Spleen (tissue), 11 donors: ENCODE data around the gene CAPG. TPM values are rescaled to one million over a fixed set of nuclear protein-coding genes. Genes with fewer than 3 reads are reported as not detected.

ENCODE experiments used
- DNase-seq: peaks from one replicate; pipeline ENCODE4 v3.0.0-alpha.2; 2020
- H3K27ac ChIP-seq, 8 donors: fragments of 200-600 bp; sonication (generic) in 7 of 8; 1 replicate in 4 of 8; 2 replicates in 4 of 8; pipeline versions ENCODE4 v1.5.0 to v1.8.0; 2016 to 2021; ENCODE audit warnings: inconsistent platforms in 4 of 8, mild to moderate bottlenecking in 4 of 8, moderate library complexity in 1 of 8
- H3K27me3 ChIP-seq, 7 donors: fragments of 200-600 bp; sonication (generic) in 6 of 7; replicated peaks in 1 of 7; 1 replicate in 4 of 7; 2 replicates in 3 of 7; pipeline versions ENCODE4 v1.5.0 to v1.8.0; 2016 to 2021; ENCODE audit warnings: inconsistent platforms in 3 of 7, mild to moderate bottlenecking in 1 of 7
- H3K36me3 ChIP-seq, 6 donors: fragments of 200-600 bp; sonication (generic) in 5 of 6; 1 replicate in 4 of 6; 2 replicates in 2 of 6; pipeline versions ENCODE4 v1.5.0 to v1.8.0; 2016 to 2021; ENCODE audit warnings: inconsistent platforms in 2 of 6
- H3K4me1 ChIP-seq, 6 donors: fragments of 200-600 bp; sonication (generic) in 5 of 6; 1 replicate in 3 of 6; 2 replicates in 3 of 6; pipeline versions ENCODE4 v1.5.0 to v1.8.0; 2016 to 2021; ENCODE audit warnings: inconsistent platforms in 3 of 6
- H3K4me3 ChIP-seq, 8 donors: fragments of 200-600 bp; sonication (generic) in 7 of 8; 1 replicate in 4 of 8; 2 replicates in 4 of 8; pipeline versions ENCODE4 v1.5.0 to v1.8.0; 2016 to 2021; ENCODE audit warnings: inconsistent platforms in 4 of 8, mild to moderate bottlenecking in 4 of 8, moderate library complexity in 2 of 8
- H3K9me3 ChIP-seq, 8 donors: fragments of 200-600 bp; sonication (generic) in 7 of 8; 1 replicate in 4 of 8; 2 replicates in 4 of 8; pipeline versions ENCODE4 v1.5.0 to v1.8.0; 2016 to 2021; ENCODE audit warnings: inconsistent platforms in 4 of 8
- CTCF ChIP-seq, 11 experiments: fragments of 200-600 bp in 7 of 11; fragments of 450-650 bp in 4 of 11; sonication (generic) in 4 of 11; IDR thresholded peaks in 8 of 11; conservative IDR thresholded peaks in 3 of 11; 1 replicate in 7 of 11; 2 replicates in 4 of 11; pipeline versions ENCODE4 v1.4.0 to v1.8.0; 2016 to 2021; ENCODE audit warnings: antibody characterized with exemption in 11 of 11, inconsistent platforms in 4 of 11, mild to moderate bottlenecking in 1 of 11
- POLR2A ChIP-seq, 3 donors: fragments of 450-650 bp; IDR thresholded peaks; one replicate each; pipeline ENCODE4 v1.5.1; 2017; ENCODE audit warnings: antibody characterized with exemption in 3 of 3, mild to moderate bottlenecking in 1 of 3
- POLR2AphosphoS5 ChIP-seq, 3 donors: sonication (generic); formaldehyde crosslinking; IDR thresholded peaks; one replicate each; pipeline ENCODE4 v1.5.1; 2017; ENCODE audit warnings: antibody characterized with exemption in 3 of 3
- WGBS, 5 donors: extraction: QIAGEN DNeasy Blood & Tissue Kit in 3 of 5; methylation state at CpG; one replicate each; pipeline versions ENCODE4 v1.1.5 to v1.1.7; 2013 to 2018; 5-methylcytosine and 5-hydroxymethylcytosine counted together
- intact Hi-C: fragments of 100-400 bp; cut with DNase I; formaldehyde crosslinking; loops from one replicate; pipeline ENCODE4 v1.15.0; 2023; ENCODE audit warnings: low total_unique reads
- polyA plus RNA-seq, 3 donors: library from polyadenylated mRNA; stranded (reverse); fragments of 200-250 nt; gene quantifications; one replicate each; pipeline ENCODE4 v1.2.1, GENCODE V29; 2013
- small RNA-seq, 4 donors: library from RNA; depleted of rRNA; stranded (forward); fragments of <200 nt; gene quantifications; one replicate each; pipeline ENCODE3, GENCODE V24; 2016
- total RNA-seq, 7 donors: library from RNA; depleted of rRNA in 3 of 7; stranded (reverse); fragments of >200 nt in 3 of 7; fragmentation: NEBNext Ultra II Directional in 4 of 7; extraction: Animal tissue kit (Norgen Biotek cat#: 25700) in 4 of 7; gene quantifications; one replicate each; pipeline versions ENCODE4 v1.1.0 to v1.2.1, GENCODE V29; 2016 to 2021
- donor health status: healthy with polysubstance abuse.
- donor health status: DM: no; HTN: no; CAD: no; lungs with moderate emphysema.
- donor health status: DM: no; HTN: no; CAD: no.
- donor health status: Bipolar disorder and iron deficiency.
- donor health status: healthy.
- donor health status: DM: no; HTN: no; CAD: no.
- donor health status: DM: yes; HTN: yes; CAD: no.

CAPG gene
- total and polyA plus RNA-seq, 10 donors, result 31.1 to 196 (median 59.0) TPM

- Histone ChIP-seq H3K27ac (peak overlapping the region; percentile 45 to 94 (median 88)), H3K27me3 (no peaks in the 10 kb centered on the region), H3K4me1 (peaks cover 11 to 71% (median 51%) of the 10 kb centered on the region in 6 donors), H3K4me3 (peak overlapping the region; percentile 51 to 82 (median 64)), H3K9me3 (no peaks in the 10 kb centered on the region), H3K36me3 (peaks cover 5 to 63% (median 32%) of the 10 kb centered on the region in 6 donors)
- intact Hi-C loops, result no loop called here
- WGBS, 5 donors, result 26 to 46% (median 33%) methylated on average over 13 to 16 of the region's 16 CpGs
- DNase-seq, result no peak
- TF ChIP-seq POLR2A (IDR thresholded peaks at IDR 0.05) (no peak), CTCF (IDR thresholded peaks at IDR 0.05 in 8 of 11, conservative IDR thresholded peaks at IDR 0.05 in 3 of 11) (no peak), POLR2AphosphoS5 (IDR thresholded peaks at IDR 0.05) (no peak)
Observed at GRCh38 chr2:85353876-85354285, 56.3 kb downstream of the CAPG start.

GRCh38 chr2:85347599-85347998, 62.6 kb downstream of the CAPG start:
- Histone ChIP-seq H3K27ac (no peak overlapping the region), H3K4me1 (peaks cover 0 to 14% (median 3%) of the 10 kb centered on the region in 6 donors), H3K36me3 (peaks cover 2 to 91% (median 63%) of the 10 kb centered on the region in 6 donors), H3K9me3 (no peaks in the 10 kb centered on the region), H3K4me3 (no peak overlapping the region), H3K27me3 (no peaks in the 10 kb centered on the region)
- TF ChIP-seq CTCF (IDR thresholded peaks at IDR 0.05 in 8 of 11, conservative IDR thresholded peaks at IDR 0.05 in 3 of 11), result no peak
- no peak for TF ChIP-seq POLR2AphosphoS5 (IDR thresholded peaks at IDR 0.05)
- no peak for TF ChIP-seq POLR2A (IDR thresholded peaks at IDR 0.05)
- no peak for DNase-seq
- WGBS, 5 donors, result 86 to 97% (median 88%) methylated on average over 3 of the region's 3 CpGs
- intact Hi-C loops, result no loop called here

Small RNA genes within 50 kb of the gene (small RNA-seq; reads per million reads assigned to genes)
- 0 reads per million in 4 donors for gene AC062037.1
- 0 reads per million in 4 donors for gene AC062037.2
- gene RF00019, result 0 reads per million in 4 donors
- gene RN7SL113P, result 0 reads per million in 4 donors
- gene RN7SL251P, result 0 reads per million in 4 donors

Other genes starting within 250 kb of the CAPG start
- 100 to 1,000 TPM; 127 to 199 (median 156) TPM for gene TGOLN2, start 82.4 kb downstream of the CAPG start, total RNA-seq
- 10 to 100 TPM; 14.8 to 29.6 (median 16.9) TPM for gene TGOLN2, start 82.4 kb downstream of the CAPG start, polyA plus RNA-seq
- 10 to 100 TPM; 18.7 to 35.7 (median 28.3) TPM for gene RETSAT, start 55.8 kb downstream of the CAPG start, total RNA-seq
- gene RETSAT, start 55.8 kb downstream of the CAPG start, polyA plus RNA-seq, result 10 to 100 TPM in 1 of 3 donors, 1 to 10 TPM in 2; 6.3 to 10.0 (median 6.4) TPM
- gene ELMOD3, start 55.6 kb downstream of the CAPG start, total RNA-seq, result 10 to 100 TPM; 21.0 to 38.0 (median 24.5) TPM
- gene ELMOD3, start 55.6 kb downstream of the CAPG start, polyA plus RNA-seq, result 10 to 100 TPM; 14.4 to 28.0 (median 23.9) TPM
- gene SH2D6, start 8.3 kb upstream of the CAPG start, total RNA-seq, result under 1 TPM in 1 of 7 donors, not detected in 6; 0.94 TPM
- gene SH2D6, start 8.3 kb upstream of the CAPG start, polyA plus RNA-seq, result under 1 TPM in 1 of 3 donors, not detected in 2; 0.20 TPM
- gene MAT2A, start 128.8 kb upstream of the CAPG start, total RNA-seq, result 100 to 1,000 TPM; 125 to 195 (median 145) TPM
- gene MAT2A, start 128.8 kb upstream of the CAPG start, polyA plus RNA-seq, result 10 to 100 TPM; 41.3 to 89.0 (median 71.4) TPM
- 10 to 100 TPM; 25.6 to 42.1 (median 31.9) TPM for gene GGCX, start 151.1 kb upstream of the CAPG start, total RNA-seq
- gene GGCX, start 151.1 kb upstream of the CAPG start, polyA plus RNA-seq, result 10 to 100 TPM; 11.0 to 15.7 (median 15.0) TPM
- 100 to 1,000 TPM; 119 to 179 (median 145) TPM for gene VAMP8, start 167.2 kb upstream of the CAPG start, total RNA-seq
- 100 to 1,000 TPM; 223 to 401 (median 350) TPM for gene VAMP8, start 167.2 kb upstream of the CAPG start, polyA plus RNA-seq
- gene VAMP5, start 174.1 kb upstream of the CAPG start, total RNA-seq, result 10 to 100 TPM; 58.5 to 89.1 (median 64.0) TPM
- gene VAMP5, start 174.1 kb upstream of the CAPG start, polyA plus RNA-seq, result 100 to 1,000 TPM in 2 of 3 donors, 10 to 100 TPM in 1; 71.0 to 129 (median 120) TPM
- gene RNF181, start 185.4 kb upstream of the CAPG start, total RNA-seq, result 100 to 1,000 TPM in 3 of 7 donors, 10 to 100 TPM in 4; 72.9 to 154 (median 82.1) TPM
- gene RNF181, start 185.4 kb upstream of the CAPG start, polyA plus RNA-seq, result 100 to 1,000 TPM; 139 to 184 (median 148) TPM
- 10 to 100 TPM in 6 of 7 donors, 1 to 10 TPM in 1; 9.4 to 17.4 (median 11.2) TPM for gene TMEM150A, start 192.3 kb upstream of the CAPG start, total RNA-seq
- gene TMEM150A, start 192.3 kb upstream of the CAPG start, polyA plus RNA-seq, result 10 to 100 TPM; 14.6 to 18.8 (median 14.8) TPM
- gene C2orf68, start 201.7 kb upstream of the CAPG start, total RNA-seq, result 10 to 100 TPM; 22.2 to 45.2 (median 33.2) TPM
- gene C2orf68, start 201.7 kb upstream of the CAPG start, polyA plus RNA-seq, result 10 to 100 TPM; 16.0 to 25.3 (median 18.9) TPM
- 10 to 100 TPM; 39.9 to 58.6 (median 50.5) TPM for gene USP39, start 205.8 kb upstream of the CAPG start, total RNA-seq
- gene USP39, start 205.8 kb upstream of the CAPG start, polyA plus RNA-seq, result 10 to 100 TPM; 27.7 to 40.2 (median 32.5) TPM